ENCODE results near the gene DVL1.

DVL1 gene

DNA sequence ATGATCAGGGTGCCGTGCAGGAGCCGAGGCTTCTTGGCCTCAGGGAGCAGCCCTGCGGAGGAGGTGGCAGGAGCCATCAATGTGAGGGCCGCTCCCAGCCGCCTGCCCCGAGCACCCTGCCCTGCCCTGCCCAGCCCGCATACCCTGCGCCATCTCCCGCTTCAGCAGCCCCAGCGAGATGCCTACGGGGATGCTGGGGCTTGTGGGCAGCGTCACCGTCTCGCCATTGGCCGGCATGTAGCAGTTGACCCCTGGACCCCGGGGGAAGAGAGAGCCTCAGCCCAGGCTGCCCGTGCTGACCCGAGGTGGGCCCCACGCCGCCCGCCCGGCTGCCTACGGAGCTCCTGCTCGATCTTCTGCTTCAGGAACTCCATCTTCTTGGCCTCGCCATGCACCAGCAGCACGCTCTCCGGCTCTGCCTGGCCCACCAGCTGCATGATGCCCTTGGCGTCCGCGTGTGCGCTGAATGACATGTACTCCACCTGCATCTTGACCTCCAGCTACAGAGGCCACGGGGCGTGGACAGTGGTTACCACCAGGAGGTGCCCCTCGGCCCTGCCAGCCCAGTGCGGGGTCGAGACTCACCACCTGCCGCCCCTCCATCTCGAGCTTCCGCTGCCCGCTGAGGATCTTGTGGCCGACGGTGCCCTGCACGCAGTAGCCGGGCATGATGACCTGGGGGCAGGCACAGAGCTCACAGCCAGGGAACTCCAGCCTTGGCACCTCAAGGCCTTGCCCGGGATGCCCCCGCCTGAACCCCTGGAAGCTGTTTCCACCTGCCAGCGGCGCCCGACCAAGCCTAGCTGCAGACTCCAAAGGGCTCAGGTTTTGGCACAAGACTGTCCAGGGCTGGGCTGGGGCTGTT is 36.5 kb downstream of the DVL1 start:
- no peak for DNase-seq (ENCODE audit: low read depth in 2 of 2)

DNA sequence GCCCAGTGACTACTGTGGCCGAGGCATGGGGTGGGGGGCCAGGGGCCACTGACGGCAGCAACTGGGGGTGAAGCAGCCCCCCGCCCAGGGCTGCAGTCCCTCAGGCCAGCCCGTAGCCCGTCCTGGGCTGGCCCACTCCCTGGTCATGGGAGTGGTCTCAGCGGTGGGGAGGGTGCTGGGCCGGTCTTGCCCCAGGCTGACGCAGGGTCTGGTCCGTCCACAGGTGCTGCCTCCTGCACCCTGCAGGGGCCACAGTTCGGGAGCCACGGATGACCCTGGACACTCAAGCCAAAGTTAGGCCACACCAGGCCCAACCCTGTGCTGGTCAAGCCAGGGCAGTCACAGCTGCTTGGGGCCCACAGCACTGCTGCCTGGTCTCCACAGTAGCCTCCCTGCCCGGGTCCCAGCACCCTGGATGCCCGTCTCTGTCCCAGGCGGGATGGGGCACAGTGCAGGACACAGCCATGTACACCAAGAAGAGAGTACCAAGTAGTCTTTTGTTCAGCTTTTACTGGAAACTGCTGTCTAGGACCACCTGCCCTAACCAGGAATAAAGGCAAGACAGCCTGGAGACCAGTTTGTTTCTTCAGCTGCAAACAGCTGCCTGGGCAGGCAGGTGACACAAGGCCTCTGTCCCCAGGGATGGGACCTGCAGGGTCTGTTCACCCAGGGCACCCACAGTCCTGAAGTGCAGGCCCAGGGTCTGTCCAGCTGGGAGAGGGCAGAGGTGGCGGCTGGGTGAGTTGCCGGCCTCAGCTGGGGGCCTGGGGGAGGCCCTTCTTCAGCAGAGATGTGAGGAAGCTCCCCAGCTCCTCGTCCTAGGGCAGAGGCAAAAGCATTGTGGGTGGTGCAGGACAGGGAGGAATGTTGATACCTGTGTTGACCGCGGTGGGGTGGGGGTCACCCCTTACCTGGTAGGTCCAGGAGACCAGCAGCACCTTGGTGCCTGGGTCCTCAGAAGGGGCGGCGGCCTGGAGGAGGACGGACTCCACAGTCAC is 37.8 kb downstream of the DVL1 start:
- no peak for DNase-seq (ENCODE audit: low read depth in 2 of 2)

DNA sequence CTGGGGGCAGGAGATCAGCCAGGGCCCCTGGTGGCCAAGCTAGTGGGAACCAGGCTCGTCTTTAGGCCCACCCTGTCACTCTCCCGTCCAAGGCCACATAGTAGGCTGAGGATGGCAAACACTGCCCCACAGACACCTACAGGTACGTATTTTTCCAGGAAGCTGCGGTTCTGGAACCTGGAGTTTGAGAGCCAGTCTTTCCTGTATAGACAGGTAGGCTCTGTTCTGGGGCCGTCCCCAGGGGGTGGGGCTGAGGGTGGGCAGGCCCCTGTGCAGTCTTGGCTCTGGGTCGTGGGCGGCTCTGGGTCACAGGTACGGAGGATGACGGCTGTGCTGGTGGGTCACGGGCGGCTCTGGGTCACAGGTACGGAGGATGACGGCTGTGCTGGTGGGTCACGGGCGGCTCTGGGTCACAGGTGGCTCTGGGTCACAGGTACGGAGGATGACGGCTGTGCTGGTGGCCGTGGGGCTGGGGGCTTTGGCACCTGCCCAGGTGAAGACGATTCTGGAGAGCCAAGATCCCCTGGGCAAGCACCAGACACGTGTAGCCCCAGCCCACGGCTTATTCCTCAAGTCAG is 38.7 kb downstream of the DVL1 start:
- DNase-seq (ENCODE audit: low read depth in 2 of 2): no peak

DNA sequence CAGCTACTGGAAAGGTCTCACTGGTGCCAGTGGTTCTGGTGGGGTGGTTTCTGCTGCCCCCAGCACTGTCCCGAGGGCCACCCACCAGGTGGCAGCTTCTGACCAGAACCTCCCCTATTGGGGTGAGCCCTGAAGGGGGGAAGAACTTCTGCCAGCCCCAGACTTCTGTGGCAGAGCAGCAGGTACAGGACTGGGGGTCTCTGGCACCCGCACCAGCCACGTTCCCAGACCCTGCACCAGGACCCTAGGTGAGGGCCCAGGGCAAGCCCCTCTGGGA is 39.2 kb downstream of the DVL1 start:
- no peak for DNase-seq (ENCODE audit: low read depth in 2 of 2)

DNA sequence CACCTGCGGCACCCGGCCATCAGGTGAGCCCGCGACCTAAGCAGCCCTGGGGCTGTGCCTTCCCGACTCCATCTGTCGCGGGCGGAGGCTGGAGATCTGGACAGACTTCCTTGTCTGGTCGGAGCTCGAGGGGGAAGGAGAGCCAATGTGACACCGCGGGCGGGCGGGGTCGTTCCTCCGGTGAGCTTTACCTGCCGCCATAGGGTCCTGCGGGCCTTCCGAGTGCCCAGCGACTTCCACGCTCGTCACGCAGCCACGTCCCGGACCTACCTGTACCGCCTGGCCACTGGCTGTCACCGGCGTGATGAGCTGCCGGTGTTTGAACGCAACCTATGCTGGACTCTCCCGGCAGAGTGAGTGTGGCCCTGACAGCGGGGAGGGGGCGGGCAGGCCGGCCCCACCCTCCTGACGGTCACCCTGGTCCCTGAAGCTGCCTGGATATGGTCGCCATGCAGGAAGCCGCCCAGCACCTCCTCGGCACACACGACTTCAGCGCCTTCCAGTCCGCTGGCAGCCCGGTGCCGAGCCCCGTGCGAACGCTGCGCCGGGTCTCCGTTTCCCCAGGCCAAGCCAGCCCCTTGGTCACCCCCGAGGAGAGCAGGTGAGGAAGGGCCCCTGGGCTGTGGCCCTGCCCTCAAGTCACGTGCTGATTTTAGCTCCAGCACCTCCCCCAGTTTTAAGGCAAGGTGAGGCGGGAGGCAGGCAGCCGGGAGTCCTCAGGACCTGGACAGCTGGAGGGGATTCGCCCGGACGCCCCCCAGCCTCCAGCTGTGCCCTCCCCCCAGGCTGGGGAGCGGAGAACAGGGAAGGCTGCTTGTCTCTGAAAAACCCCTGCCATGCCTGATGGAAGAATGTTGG is 39.7 kb downstream of the DVL1 start:
- no peak for DNase-seq (ENCODE audit: low read depth in 2 of 2)

DNA sequence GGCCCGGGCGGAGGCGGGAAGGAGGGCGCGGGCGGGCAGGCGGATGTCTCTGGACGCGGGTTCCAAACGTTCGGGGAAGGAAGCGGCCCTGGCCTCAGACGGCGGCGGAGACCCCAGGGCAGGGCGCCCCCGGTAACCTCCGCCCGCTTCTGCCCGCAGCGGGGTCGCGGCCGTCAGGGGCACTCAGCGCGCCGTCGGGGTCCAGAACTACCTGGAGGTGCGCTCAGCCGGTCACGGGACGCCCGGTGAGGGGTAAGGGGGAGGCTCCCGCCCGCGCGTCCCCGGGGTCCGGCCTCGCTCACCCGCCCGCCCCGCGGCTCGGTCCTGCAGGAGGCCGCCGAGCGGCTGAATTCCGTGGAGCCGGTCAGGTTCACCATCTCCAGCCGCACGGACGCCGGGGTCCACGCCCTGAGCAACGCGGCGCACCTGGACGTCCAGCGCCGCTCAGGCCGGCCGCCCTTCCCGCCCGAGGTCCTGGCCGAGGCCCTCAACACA is 40.4 kb downstream of the DVL1 start:
- no peak for DNase-seq (ENCODE audit: low read depth in 2 of 2)

DNA sequence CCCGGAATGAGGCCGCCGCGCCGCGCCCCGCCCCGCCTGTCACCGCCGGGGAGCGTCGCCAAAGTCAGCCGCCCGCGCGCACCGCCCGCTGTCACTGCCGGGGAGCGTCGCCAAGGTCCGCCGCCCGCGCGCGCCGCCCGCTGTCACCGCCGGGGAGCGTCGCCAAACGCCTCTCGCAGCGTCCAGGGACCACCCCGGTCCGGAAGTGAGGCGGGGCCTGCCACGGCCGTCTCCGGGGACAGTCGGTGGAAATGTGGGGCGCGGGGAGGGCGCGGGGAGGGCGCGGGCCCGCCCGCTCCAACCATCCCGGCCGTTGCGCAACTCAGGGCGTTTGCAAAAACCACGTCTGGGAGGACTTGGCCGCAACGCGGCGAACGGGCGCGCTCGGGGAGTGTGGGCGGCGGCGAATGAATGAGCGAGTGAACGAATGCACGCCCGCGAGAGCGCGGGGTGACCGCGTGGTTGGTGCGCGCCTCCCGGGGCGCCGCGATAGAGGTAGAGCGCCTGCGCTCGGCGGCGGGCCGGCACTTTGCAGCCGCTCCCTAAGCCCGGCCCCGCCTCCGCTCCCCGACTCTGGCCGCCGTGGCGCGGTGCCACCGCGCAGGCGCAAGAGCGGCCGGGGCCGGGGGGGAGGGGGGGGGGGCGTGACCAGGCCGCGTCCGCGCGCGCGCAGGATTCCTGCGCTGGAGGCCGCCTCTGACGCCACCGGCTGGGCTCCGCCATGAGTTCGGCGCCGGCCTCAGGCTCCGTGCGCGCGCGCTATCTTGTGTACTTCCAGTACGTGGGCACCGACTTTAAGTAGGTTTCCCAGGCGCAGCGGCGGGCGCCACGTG is 41.1 kb downstream of the DVL1 start, which contains the start of the genes ACAP3 and PUSL1:
TSS of gene ACAP3 (minus strand) at position 8 of the 833 bp plus-strand sequence. CDS start 115 bp downstream, outside the sequence.
TSS of gene PUSL1 (plus strand) at position 675 of the 833 bp plus-strand sequence. CDS start at position 722, 47 bp downstream.
- DNase-seq (ENCODE audit: low read depth in 2 of 2): peak; percentile 73 to 86

DNA sequence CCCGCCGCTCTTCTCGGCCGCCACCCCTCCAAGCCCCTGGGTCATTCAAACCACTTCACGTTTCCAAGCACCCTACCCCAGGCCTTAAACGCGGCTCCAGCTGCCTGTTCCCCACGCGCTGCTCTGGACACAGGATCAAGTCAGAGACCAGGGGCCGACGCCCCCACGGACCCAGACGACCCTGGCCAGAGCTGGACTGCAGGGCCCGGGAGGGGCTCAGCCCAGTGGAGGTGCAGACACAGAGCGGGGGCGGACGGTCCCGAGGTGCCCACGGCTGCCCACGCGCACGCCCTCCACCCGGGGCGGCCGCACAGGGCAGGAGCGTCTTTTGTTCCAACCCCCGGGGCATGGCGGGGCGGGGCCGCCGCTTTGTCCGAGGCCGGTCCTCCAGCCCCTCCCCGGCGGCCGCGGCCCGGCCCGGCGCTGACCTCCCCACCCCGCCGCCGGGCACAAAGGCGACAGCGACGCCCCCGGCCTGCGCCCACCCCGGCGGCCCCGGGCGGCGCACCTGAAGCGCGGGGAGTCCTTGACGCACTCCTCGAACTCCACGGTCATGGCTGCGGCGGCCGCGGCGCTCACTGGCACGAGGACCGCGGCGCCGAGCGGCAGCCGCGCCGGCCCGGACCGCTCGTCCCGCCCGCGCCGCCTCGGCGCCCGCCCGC is 41.8 kb downstream of the DVL1 start:
- peak in 1 of 2 donors; percentile 27 for DNase-seq (ENCODE audit: low read depth in 2 of 2)

DNA sequence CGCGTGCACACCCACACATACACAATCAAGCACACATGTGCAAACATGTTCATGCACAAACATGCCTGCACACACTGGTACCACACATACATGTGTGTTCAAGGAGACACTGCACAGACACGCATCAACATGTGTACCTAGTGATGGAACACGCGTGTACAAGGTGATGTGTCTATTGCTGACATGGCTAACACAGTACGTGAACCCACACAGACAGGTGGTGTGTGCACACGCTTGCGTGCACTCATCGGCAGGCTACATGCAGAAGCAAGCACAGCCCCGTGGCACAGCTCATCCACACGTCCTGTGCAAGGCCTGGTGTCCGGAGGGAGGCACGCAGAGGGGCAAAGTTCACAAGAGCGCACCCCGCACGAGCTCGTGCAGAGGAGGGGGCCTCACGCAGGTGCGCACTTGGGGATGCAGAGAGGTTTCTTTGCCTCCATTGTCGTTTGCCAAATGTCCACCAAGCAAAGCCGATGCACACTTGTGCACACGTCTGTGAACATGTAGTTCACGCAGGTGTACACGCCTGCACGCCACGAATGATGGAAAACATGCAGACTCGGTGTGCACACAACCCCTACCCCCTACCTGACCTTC is 42.5 kb downstream of the DVL1 start:
- DNase-seq (ENCODE audit: low read depth in 2 of 2): no peak

DNA sequence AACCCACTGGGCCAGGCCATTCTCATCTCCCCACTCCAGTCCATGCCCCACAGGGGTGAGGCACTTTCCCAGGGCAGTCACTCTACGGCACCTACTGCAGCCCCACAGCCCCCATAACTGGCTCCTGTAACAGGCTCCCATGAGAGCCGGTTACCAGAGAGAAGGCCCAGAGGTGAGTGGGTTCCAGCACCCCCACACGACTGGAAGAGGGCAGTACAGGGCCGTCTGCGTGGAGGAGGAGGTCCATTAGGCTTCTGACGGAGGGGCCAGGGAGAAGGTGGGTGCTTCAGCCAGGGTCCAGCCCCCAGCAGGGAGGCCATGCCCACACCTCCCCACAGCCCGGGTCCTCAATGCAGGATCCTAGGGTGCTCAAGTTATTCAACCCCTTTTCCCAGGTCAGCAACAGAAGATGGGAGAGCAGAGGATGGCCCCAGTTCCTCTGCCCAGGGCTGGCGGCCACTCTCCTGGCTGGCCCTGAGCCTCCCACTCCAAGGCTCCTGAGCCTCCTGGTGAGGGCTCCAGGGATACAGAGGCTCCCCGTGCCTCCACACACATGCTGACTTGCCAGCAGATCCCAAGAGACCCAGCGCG is 43.1 kb downstream of the DVL1 start:
- DNase-seq (ENCODE audit: low read depth in 2 of 2): no peak

DNA sequence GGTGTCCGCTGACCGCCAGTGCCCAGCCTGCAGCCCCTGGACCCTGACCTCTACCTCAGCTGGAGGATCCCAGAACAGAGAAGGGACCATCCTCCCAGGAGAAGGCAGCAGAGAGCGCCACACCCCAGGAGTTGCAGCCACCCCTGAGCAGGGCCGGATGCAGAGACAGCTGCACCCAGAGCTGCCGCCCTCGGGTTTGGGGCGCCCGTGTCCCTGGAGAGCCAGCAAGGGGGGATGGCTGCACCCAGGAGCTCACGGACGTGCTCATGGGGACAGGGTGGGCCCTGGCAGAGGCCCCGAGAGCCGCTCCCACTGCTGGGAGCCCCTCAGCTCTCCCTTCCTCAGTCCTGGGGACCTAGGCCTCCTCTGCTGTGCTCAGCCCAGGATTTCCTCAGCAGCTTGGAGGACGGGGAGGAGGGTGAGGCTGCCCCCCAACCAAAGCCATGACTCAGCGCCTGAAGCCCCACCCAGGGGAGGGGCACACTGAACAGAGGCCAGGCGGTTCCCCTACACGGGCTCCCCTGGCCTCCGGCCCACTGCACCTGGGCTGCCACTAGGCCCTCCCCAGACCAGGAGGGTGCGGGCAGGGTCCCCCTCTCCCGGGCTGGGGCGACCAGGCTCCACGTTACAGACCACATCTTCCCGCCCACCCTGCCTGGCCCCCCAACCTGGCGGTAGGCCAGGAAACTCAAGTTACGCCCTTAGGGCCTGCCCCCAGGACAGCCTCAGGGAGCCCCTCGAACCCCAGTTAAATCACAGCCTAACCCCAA is 43.7 kb downstream of the DVL1 start:
- DNase-seq (ENCODE audit: low read depth in 2 of 2): peak; percentile 54 to 75

DNA sequence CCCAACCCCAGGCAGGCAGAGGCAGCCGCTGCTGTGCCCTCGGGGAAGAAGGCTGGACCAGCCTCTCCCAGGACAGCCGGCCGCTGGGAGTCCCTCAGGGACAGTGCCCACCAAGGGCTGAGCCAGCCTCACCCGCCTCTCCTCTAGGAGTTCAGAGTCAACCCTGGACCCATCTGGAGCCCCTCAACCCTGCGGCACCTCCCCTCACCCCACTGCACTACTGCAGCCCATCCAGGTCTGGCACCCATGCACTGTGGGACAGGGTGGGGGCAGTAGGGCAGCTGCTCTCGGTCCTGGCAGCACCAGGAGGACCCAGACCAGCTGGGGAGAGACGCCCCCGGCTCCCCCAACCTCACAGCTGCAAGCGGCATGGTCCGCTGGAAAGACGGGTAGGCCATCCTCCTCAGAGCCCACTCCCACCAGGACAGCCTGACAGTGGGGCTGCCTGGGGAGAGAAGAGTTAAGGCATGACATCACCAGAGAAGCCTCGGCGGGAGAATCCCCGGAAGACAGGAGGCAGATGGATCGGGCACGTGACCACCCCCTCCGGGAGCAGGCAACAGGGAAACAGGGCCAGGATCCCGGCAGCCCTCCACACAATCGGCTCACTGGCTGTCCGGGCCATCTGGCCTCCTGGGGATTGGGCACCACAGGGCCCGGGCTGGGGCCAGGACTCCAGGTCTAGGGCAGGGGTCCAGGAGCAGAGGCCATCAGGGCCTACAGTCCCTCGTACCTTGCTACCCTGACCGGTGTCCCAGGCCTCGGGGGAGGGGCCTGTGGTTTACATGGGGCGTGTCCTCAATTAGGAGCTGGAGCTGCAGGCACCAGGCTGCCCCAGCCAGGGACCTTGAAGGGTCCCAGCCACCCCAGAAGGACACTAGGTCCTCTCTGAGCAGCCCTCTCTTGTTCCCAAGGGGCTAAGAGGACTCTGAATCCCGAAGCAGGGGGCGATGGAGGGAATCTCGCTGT is 44.6 kb downstream of the DVL1 start:
- DNase-seq (ENCODE audit: low read depth in 2 of 2): no peak

DNA sequence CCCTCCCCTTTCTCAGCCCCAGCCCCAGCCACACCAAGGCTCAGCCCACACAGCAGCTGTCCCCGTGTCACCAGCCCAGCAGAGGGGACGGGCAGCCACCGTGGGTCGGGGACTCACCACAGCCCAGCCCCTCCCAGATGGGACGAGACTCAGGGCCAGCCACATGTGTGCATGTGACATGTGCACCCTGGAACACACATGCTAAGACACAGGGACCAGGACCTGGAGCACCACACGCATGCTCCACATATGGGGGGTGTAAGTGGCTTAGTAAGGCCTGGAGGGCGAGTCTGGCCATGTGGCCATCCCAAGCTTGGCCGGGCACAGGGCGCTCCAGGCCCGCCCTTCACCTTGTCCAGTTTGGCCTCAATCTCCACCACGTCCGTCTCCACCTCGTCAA is 45.5 kb downstream of the DVL1 start:
- DNase-seq (ENCODE audit: low read depth in 2 of 2): no peak

DNA sequence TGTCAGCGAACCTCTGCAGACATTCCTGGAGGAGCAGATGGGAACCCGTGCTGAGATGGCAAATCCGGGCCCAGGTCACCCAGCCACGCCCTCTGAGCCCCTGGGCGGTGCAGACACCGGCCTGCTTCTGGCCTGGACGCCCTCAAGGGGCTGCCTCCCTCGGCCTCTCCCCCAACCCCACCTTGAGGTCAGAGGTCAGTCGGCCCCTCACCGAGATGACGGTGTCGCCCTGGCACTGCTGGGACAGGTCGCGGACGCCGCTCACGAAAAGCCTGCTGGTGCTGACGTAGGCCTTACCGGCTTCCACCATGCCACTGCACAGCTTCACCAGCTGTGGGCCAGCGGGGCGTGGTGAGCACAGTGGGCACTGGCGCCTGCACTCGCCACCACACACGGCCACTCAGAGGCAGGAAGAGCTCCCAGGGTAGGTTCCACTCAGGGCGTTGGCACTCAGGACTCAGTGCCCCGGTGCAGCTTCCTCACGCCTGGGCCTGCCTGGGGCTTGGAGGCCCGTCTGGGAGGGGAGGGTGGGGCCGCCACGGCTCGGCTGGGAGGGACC is 46.2 kb downstream of the DVL1 start:
- no peak for DNase-seq (ENCODE audit: low read depth in 2 of 2)

DNA sequence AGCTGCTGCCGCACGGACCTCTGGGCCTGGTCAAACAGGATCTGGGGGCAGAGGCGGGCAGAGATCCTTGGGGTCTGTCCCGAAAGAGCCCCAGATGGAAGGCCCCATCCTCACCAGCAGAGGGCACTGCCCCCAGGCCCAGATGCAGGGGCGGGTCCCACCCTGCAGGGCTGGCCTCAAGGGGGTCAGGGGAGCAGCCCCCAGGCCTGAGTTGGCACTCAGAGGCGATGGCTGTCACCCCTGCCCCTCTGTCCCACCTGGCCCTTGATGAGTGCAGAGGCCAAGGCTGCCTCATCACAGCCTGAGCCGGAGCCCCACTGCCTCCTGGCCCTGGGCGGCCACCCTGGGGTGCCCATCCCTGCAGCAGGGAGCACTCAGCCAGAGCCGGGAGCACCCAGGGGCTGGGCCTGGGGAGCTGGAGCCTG is 47.2 kb downstream of the DVL1 start:
- no peak for DNase-seq (ENCODE audit: low read depth in 2 of 2)

DNA sequence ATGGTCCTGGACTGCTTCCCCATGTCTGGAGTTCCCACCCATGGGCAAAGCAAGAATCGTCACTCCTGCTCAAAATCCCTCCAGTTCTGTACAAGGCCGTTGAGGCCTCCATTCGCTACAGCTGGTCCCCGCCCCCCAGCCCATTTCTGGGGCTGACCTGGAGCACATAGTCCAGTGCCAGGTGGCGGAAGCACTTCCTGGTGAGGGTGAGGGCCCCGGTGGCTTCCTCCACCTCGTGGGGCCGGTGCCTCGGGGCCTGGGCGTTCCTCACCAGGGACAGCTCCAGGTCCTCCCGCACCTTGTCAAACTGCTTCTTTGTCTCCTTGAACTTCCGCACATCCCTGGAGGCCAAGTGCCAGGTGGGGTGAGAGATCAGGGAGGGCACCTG is 48.9 kb downstream of the DVL1 start:
- no peak for DNase-seq (ENCODE audit: low read depth in 2 of 2)

Measured in stimulated activated CD8-positive, alpha-beta memory T cell treated with anti-CD3 and anti-CD28 coated beads, Interleukin-7, amount 100 ng/mL, for 4 hours (primary cell).